HEK293T (cell line): ENCODE data around the gene CAMK1D.

Experiments used
- CTCF ChIA-PET: fragments of 350-600 bp; formaldehyde crosslinking; extraction: SDS; loops from one replicate; lab custom pipeline; 2021; ENCODE audit warnings: antibody characterized with exemption, inconsistent platforms; lab: Yijun Ruan, JAX
- POLR2A ChIA-PET: fragments of 350-600 bp; formaldehyde crosslinking; extraction: SDS; loops from one replicate; lab custom pipeline; 2020; ENCODE audit warnings: antibody characterized with exemption, inconsistent platforms; lab: Yijun Ruan, JAX
- DNase-seq: peaks from one replicate; pipeline ENCODE4 v3.0.0; 2012; ENCODE audit warnings: mixed read lengths; ENCODE audit errors: extremely low spot score
- ARNT ChIP-seq: fragments of 450-650 bp; IDR thresholded peaks from 2 replicates; pipeline ENCODE4 v1.6.1; 2017; ENCODE audit warnings: mild to moderate bottlenecking
- BHLHE40 ChIP-seq: fragments of 450-650 bp; IDR thresholded peaks from 2 replicates; pipeline ENCODE4 v1.6.1; 2016; ENCODE audit warnings: mild to moderate bottlenecking, moderate library complexity, borderline replicate concordance
- CTBP1 ChIP-seq: fragments of 450-650 bp; IDR thresholded peaks from 2 replicates; pipeline ENCODE4 v1.6.1; 2016; ENCODE audit warnings: borderline replicate concordance
- ELF4 ChIP-seq: fragments of 450-650 bp; IDR thresholded peaks from 2 replicates; pipeline ENCODE4 v1.6.1; 2017; ENCODE audit warnings: antibody characterized with exemption
- FOXA1 ChIP-seq: fragments of 450-650 bp; IDR thresholded peaks from 2 replicates; pipeline ENCODE4 v1.6.1; 2016; ENCODE audit warnings: mild to moderate bottlenecking
- FOXK2 ChIP-seq: fragments of 450-650 bp; IDR thresholded peaks from 2 replicates; pipeline ENCODE4 v1.6.1; 2016; ENCODE audit warnings: mild to moderate bottlenecking
- FOXM1 ChIP-seq: fragments of 450-650 bp; IDR thresholded peaks from 2 replicates; pipeline ENCODE4 v1.6.1; 2017; ENCODE audit warnings: mild to moderate bottlenecking, borderline replicate concordance
- HDGF ChIP-seq: fragments of 450-650 bp; IDR thresholded peaks from 2 replicates; pipeline ENCODE4 v1.6.1; 2017; ENCODE audit warnings: antibody characterized with exemption, borderline replicate concordance
- L3MBTL2 ChIP-seq: fragments of 450-650 bp; conservative IDR thresholded peaks from 2 replicates; pipeline ENCODE4 v1.6.1; 2016; ENCODE audit warnings: mild to moderate bottlenecking
- LEF1 ChIP-seq: fragments of 450-650 bp; IDR thresholded peaks from 2 replicates; pipeline ENCODE4 v1.6.1; 2017; ENCODE audit warnings: mild to moderate bottlenecking, borderline replicate concordance
- NFRKB ChIP-seq: fragments of 450-650 bp; IDR thresholded peaks from 2 replicates; pipeline ENCODE4 v1.6.1; 2016; ENCODE audit warnings: mild to moderate bottlenecking, moderate library complexity
- PKNOX1 ChIP-seq: fragments of 450-650 bp; IDR thresholded peaks from 2 replicates; pipeline ENCODE4 v1.6.1; 2016
- SP1 ChIP-seq: fragments of 450-650 bp; IDR thresholded peaks from 2 replicates; pipeline ENCODE4 v1.6.1; 2017
- SUZ12 ChIP-seq: fragments of 450-650 bp; IDR thresholded peaks from 2 replicates; pipeline ENCODE4 v1.6.1; 2016; ENCODE audit warnings: mild to moderate bottlenecking
- TARDBP ChIP-seq: fragments of 450-650 bp; IDR thresholded peaks from 2 replicates; pipeline ENCODE4 v1.6.1; 2016
- ZNF384 ChIP-seq: fragments of 450-650 bp; IDR thresholded peaks from 2 replicates; pipeline ENCODE4 v1.6.1; 2016

CAMK1D gene

GRCh38 chr10:12466704-12467305 is 117.5 kb downstream of the CAMK1D start:
- TF ChIP-seq ZNF384 (no peak), FOXK2 (no peak), LEF1 (no peak), FOXA1 (no peak), TARDBP (no peak), SP1 (no peak), PKNOX1 (no peak), L3MBTL2 (no peak), BHLHE40 (no peak), SUZ12 (no peak), CTBP1 (no peak), NFRKB (no peak), HDGF (no peak), ELF4 (no peak), ARNT (no peak), FOXM1 (no peak)
- ChIA-PET POLR2A (no interaction called here), CTCF (no interaction called here)
- DNase-seq: no peak

- POLR2A ChIA-PET: no interaction called here
- CTCF ChIA-PET: no interaction called here
- DNase-seq: no peak
- TF ChIP-seq ELF4: no peak
Measured at GRCh38 chr10:12469345-12469744, 120.0 kb downstream of the CAMK1D start.

GRCh38 chr10:12470719-12471118 is 121.4 kb downstream of the CAMK1D start:
- ChIA-PET POLR2A (no interaction called here), CTCF (no interaction called here)
- TF ChIP-seq SP1: no peak
- no peak for TF ChIP-seq FOXK2
- TF ChIP-seq ELF4: no peak
- no peak for TF ChIP-seq ZNF384
- TF ChIP-seq FOXM1: no peak
- TF ChIP-seq HDGF: no peak
- no peak for TF ChIP-seq NFRKB
- TF ChIP-seq FOXA1: no peak
- TF ChIP-seq SUZ12: no peak
- no peak for TF ChIP-seq CTBP1
- TF ChIP-seq ARNT: no peak
- TF ChIP-seq TARDBP: no peak
- TF ChIP-seq L3MBTL2: no peak
- TF ChIP-seq BHLHE40: no peak
- TF ChIP-seq LEF1: no peak
- no peak for TF ChIP-seq PKNOX1
- no peak for DNase-seq

GRCh38 chr10:12471135-12471534 is 121.8 kb downstream of the CAMK1D start:
- TF ChIP-seq NFRKB: no peak
- TF ChIP-seq TARDBP: no peak
- no peak for TF ChIP-seq FOXK2
- no peak for TF ChIP-seq LEF1
- no peak for TF ChIP-seq FOXA1
- no peak for TF ChIP-seq ELF4
- no peak for TF ChIP-seq ARNT
- no peak for TF ChIP-seq FOXM1
- TF ChIP-seq CTBP1: no peak
- no peak for TF ChIP-seq BHLHE40
- TF ChIP-seq PKNOX1: no peak
- no peak for TF ChIP-seq HDGF
- TF ChIP-seq L3MBTL2: no peak
- TF ChIP-seq SP1: no peak
- no peak for TF ChIP-seq ZNF384
- CTCF ChIA-PET: no interaction called here
- no peak for DNase-seq

GRCh38 chr10:12473491-12473890 is 124.1 kb downstream of the CAMK1D start:
- ChIA-PET POLR2A (interaction anchor here (1.0 kb wide), 1 partner anchor 11 kb away, joined by 3 read pairs; no protein-coding TSS in a partner anchor), CTCF (interaction anchor here (0.7 kb wide), 1 partner anchor 609 kb away, joined by 3 read pairs; no protein-coding TSS in a partner anchor)
- TF ChIP-seq SUZ12 (no peak), ARNT (no peak), HDGF (no peak), TARDBP (no peak), FOXA1 (no peak), ZNF384 (no peak), CTBP1 (no peak), BHLHE40 (no peak), PKNOX1 (no peak), FOXK2 (no peak), NFRKB (no peak), SP1 (no peak), L3MBTL2 (no peak), FOXM1 (no peak), ELF4 (no peak), LEF1 (no peak)
- no peak for DNase-seq

More at GRCh38 chr10:12471135-12471534, 121.8 kb downstream of the CAMK1D start:
- POLR2A ChIA-PET: no interaction called here
